Mucosa of descending colon (tissue), 3 donors: ENCODE measurements around the gene MINK1. TPM values are rescaled to one million over a fixed set of nuclear protein-coding genes. Genes with fewer than 3 reads are reported as not detected.

Experiments used
- ATAC-seq: fragments of 200-7000 bp; cut with Tn5 transposase; one replicate; pipeline ENCODE4 v1.9.1; 2020; ENCODE audit warnings: mild to moderate bottlenecking, moderate library complexity
- DNase-seq, 3 donors: peaks; one replicate each; pipeline ENCODE4 v3.0.0-alpha.2; 2020
- H3K36me3 ChIP-seq: fragments of 200-600 bp; one replicate; pipeline ENCODE4 v1.8.0; 2021; ENCODE audit warnings: low read depth, mild to moderate bottlenecking
- H3K4me1 ChIP-seq: fragments of 200-600 bp; one replicate; pipeline ENCODE4 v1.8.0; 2021; ENCODE audit warnings: low read depth, mild to moderate bottlenecking
- H3K4me3 ChIP-seq: fragments of 200-600 bp; one replicate; pipeline ENCODE4 v1.8.0; 2021; ENCODE audit warnings: mild to moderate bottlenecking
- H3K9me3 ChIP-seq: fragments of 200-600 bp; one replicate; pipeline ENCODE4 v1.8.0; 2021; ENCODE audit warnings: mild to moderate bottlenecking
- CTCF ChIP-seq: fragments of 200-600 bp; IDR thresholded peaks from one replicate; pipeline ENCODE4 v1.8.0; 2022; ENCODE audit warnings: antibody characterized with exemption, mild to moderate bottlenecking
- intact Hi-C, 2 donors: fragments of 100-400 bp; cut with DNase I in 1 of 2; cut with micrococcal nuclease in 1 of 2; formaldehyde crosslinking; loops; one replicate each; pipeline versions ENCODE4 v1.11.0 to v1.11.1; 2022; cut with DNase I, micrococcal nuclease
- total RNA-seq, 3 donors: library from RNA; stranded (reverse); fragmentation: NEBNext Ultra II Directional in 2 of 3; extraction: Animal tissue kit (Norgen Biotek cat#: 25700) in 2 of 3; gene quantifications; one replicate each; pipeline versions ENCODE4 v1.2.1 to v1.2.4, GENCODE V29; 2021 to 2023
- donor health status: DM: no; HTN: no; CAD: no; lungs with moderate emphysema.
- donor health status: DM: no; HTN: no; CAD: no.
- donor health status: DM: no; HTN: yes; CAD: no.

Gene MINK1
- total RNA-seq, 3 donors from 2014 or later: 140 to 227 (median 170) TPM

GRCh38 chr17:4837471-4838308, 4.5 kb downstream of the MINK1 start:
- H3K4me3 ChIP-seq: no peak overlapping the region
- TF ChIP-seq CTCF: no peak
- H3K9me3 ChIP-seq: no peaks in the 10 kb centered on the region
- no peak for DNase-seq
- H3K4me1 ChIP-seq: peaks cover 33% of the 10 kb centered on the region
- intact Hi-C loops: no loop called here
- ATAC-seq: no peak
- no peaks in the 10 kb centered on the region for H3K36me3 ChIP-seq

- ATAC-seq: no peak
- Histone ChIP-seq H3K9me3 (no peaks in the 10 kb centered on the region), H3K36me3 (no peaks in the 10 kb centered on the region), H3K4me1 (peaks cover 33% of the 10 kb centered on the region), H3K4me3 (no peak overlapping the region)
- intact Hi-C loops: no loop called here
- no peak for DNase-seq
- TF ChIP-seq CTCF: no peak
Measured at GRCh38 chr17:4838309-4838785, 5.2 kb downstream of the MINK1 start.

- Histone ChIP-seq H3K4me1 (peaks cover 33% of the 10 kb centered on the region), H3K4me3 (no peak overlapping the region), H3K9me3 (no peaks in the 10 kb centered on the region), H3K36me3 (no peaks in the 10 kb centered on the region)
- DNase-seq (no peak), ATAC-seq (no peak)
- TF ChIP-seq CTCF: no peak
- intact Hi-C loops: no loop called here
Measured at GRCh38 chr17:4839221-4839620, 6.1 kb downstream of the MINK1 start.

GRCh38 chr17:4839965-4840892, 7.1 kb downstream of the MINK1 start:
- no peak for TF ChIP-seq CTCF
- no peaks in the 10 kb centered on the region for H3K9me3 ChIP-seq
- no peak overlapping the region for H3K4me3 ChIP-seq
- H3K4me1 ChIP-seq: peaks cover 25% of the 10 kb centered on the region
- no peaks in the 10 kb centered on the region for H3K36me3 ChIP-seq
- DNase-seq (no peak), ATAC-seq (no peak)
- intact Hi-C loops: no loop called here

GRCh38 chr17:4840893-4841242, 7.7 kb downstream of the MINK1 start:
- no peak for TF ChIP-seq CTCF
- Histone ChIP-seq H3K4me1 (peaks cover 23% of the 10 kb centered on the region), H3K36me3 (no peaks in the 10 kb centered on the region), H3K4me3 (no peak overlapping the region), H3K9me3 (no peaks in the 10 kb centered on the region)
- intact Hi-C loops: no loop called here
- no peak for DNase-seq
- ATAC-seq: no peak
